H9 (cell line): ENCODE results near the gene MEGF9. TPM values are rescaled to one million over a fixed set of nuclear protein-coding genes. Genes with fewer than 3 reads are reported as not detected.

ENCODE experiments used
- DNase-seq: peaks from one replicate; pipeline ENCODE4 v3.0.0-alpha.2; 2017
- H2AFZ ChIP-seq: one replicate; pipeline ENCODE4 v1.6.1; 2013; ENCODE audit warnings: mild to moderate bottlenecking, low read length, control low read depth, moderate library complexity
- H2AK5ac ChIP-seq: 2 replicates; pipeline ENCODE4 v1.6.1; 2013; ENCODE audit warnings: low read length, control low read depth, mixed read lengths; ENCODE audit not compliant: insufficient read length
- H2BK120ac ChIP-seq: one replicate; pipeline ENCODE4 v1.6.1; 2013; ENCODE audit warnings: low read depth, mild to moderate bottlenecking, low read length, control low read depth, inconsistent platforms; ENCODE audit not compliant: poor library complexity, severe bottlenecking
- H2BK12ac ChIP-seq: 2 replicates; pipeline ENCODE4 v1.6.1; 2013; ENCODE audit warnings: low read length, control low read depth, mixed read lengths, low read depth; ENCODE audit not compliant: insufficient read length
- H2BK15ac ChIP-seq: 2 replicates; pipeline ENCODE4 v1.6.1; 2013; ENCODE audit warnings: low read depth, low read length, control low read depth
- H2BK20ac ChIP-seq: one replicate; pipeline ENCODE4 v1.6.1; 2013; ENCODE audit warnings: low read depth, mild to moderate bottlenecking, low read length, control low read depth, inconsistent platforms; ENCODE audit not compliant: poor library complexity, severe bottlenecking
- H2BK5ac ChIP-seq: 2 replicates; pipeline ENCODE4 v1.6.1; 2013; ENCODE audit warnings: low read length, control low read depth, mixed read lengths; ENCODE audit not compliant: insufficient read length
- H3K14ac ChIP-seq: 2 replicates; pipeline ENCODE4 v1.6.1; 2013; ENCODE audit warnings: low read length, control low read depth; ENCODE audit not compliant: insufficient read depth
- H3K18ac ChIP-seq: 2 replicates; pipeline ENCODE4 v1.6.1; 2013; ENCODE audit warnings: low read depth, mild to moderate bottlenecking, mixed read lengths, low read length, control low read depth; ENCODE audit not compliant: insufficient read length
- H3K23ac ChIP-seq: 2 replicates; pipeline ENCODE4 v1.6.1; 2013; ENCODE audit warnings: low read length, control low read depth, mixed read lengths, low read depth; ENCODE audit not compliant: insufficient read length
- H3K23me2 ChIP-seq: 2 replicates; pipeline ENCODE4 v1.6.1; 2013; ENCODE audit warnings: low read depth, mild to moderate bottlenecking, mixed read lengths, low read length, control low read depth; ENCODE audit not compliant: insufficient read length, poor library complexity, severe bottlenecking
- H3K27ac ChIP-seq: 2 replicates; pipeline ENCODE4 v1.5.1; 2013; ENCODE audit warnings: low read length, control low read depth, mixed read lengths, low read depth; ENCODE audit not compliant: insufficient read length
- H3K27me3 ChIP-seq: 2 replicates; pipeline ENCODE4 v1.6.1; 2013; ENCODE audit warnings: low read length, control low read depth, inconsistent platforms; ENCODE audit not compliant: insufficient read depth
- H3K4ac ChIP-seq: 2 replicates; pipeline ENCODE4 v1.6.1; 2013; ENCODE audit warnings: low read depth, mild to moderate bottlenecking, control low read depth, inconsistent platforms, low read length, moderate library complexity
- H3K4me1 ChIP-seq: 2 replicates; pipeline ENCODE4 v1.6.1; 2013; ENCODE audit warnings: low read length, control low read depth, inconsistent platforms; ENCODE audit not compliant: insufficient read depth
- H3K4me2 ChIP-seq: 2 replicates; pipeline ENCODE4 v1.6.1; 2013; ENCODE audit warnings: low read length, control low read depth, mixed read lengths; ENCODE audit not compliant: insufficient read length, insufficient read depth
- H3K56ac ChIP-seq: 2 replicates; pipeline ENCODE4 v1.6.1; 2013; ENCODE audit warnings: low read depth, mild to moderate bottlenecking, mixed read lengths, low read length, control low read depth; ENCODE audit not compliant: insufficient read length
- H3K79me1 ChIP-seq: 2 replicates; pipeline ENCODE4 v1.6.1; 2013; ENCODE audit warnings: low read depth, mild to moderate bottlenecking, moderate library complexity, low read length, control low read depth, inconsistent platforms; ENCODE audit not compliant: insufficient read depth, poor library complexity, severe bottlenecking
- H3K79me2 ChIP-seq: 2 replicates; pipeline ENCODE4 v1.6.1; 2013; ENCODE audit warnings: low read length, control low read depth, inconsistent platforms; ENCODE audit not compliant: insufficient read depth
- H3K9ac ChIP-seq: 2 replicates; pipeline ENCODE4 v1.6.1; 2013; ENCODE audit warnings: low read length, control low read depth, mixed read lengths; ENCODE audit not compliant: insufficient read length; ENCODE audit errors: extremely low read depth
- H3K9me3 ChIP-seq: one replicate; pipeline ENCODE4 v1.6.1; 2013; ENCODE audit warnings: low read depth, low read length, inconsistent platforms; ENCODE audit not compliant: control insufficient read depth
- H3T11ph ChIP-seq: one replicate; pipeline ENCODE4 v1.6.1; 2013; ENCODE audit warnings: mild to moderate bottlenecking, low read length, control low read depth, inconsistent platforms
- H4K20me1 ChIP-seq: one replicate; pipeline ENCODE4 v1.6.1; 2013; ENCODE audit not compliant: control insufficient read depth, insufficient read length, insufficient read depth
- H4K5ac ChIP-seq: 2 replicates; pipeline ENCODE4 v1.6.1; 2013; ENCODE audit warnings: low read depth, mild to moderate bottlenecking, mixed read lengths, low read length, control low read depth; ENCODE audit not compliant: insufficient read length
- H4K8ac ChIP-seq: replicated peaks from 2 replicates; pipeline ENCODE4 v1.6.1; 2013; ENCODE audit warnings: low read length, control low read depth, mixed read lengths, low read depth; ENCODE audit not compliant: insufficient read length
- H4K91ac ChIP-seq: 2 replicates; pipeline ENCODE4 v1.6.1; 2013; ENCODE audit warnings: low read depth, mild to moderate bottlenecking, moderate library complexity, mixed read lengths, low read length, control low read depth; ENCODE audit not compliant: insufficient read length
- H3K27ac Mint-ChIP-seq, 3 experiments: 2 replicates in 2 of 3; 3 replicates in 1 of 3; pipeline ENCODE4 v1.8.0; 2020 to 2021; ENCODE audit warnings: mixed read lengths in 3 of 3, mild to moderate bottlenecking in 1 of 3, moderate library complexity in 1 of 3
- H3K27me3 Mint-ChIP-seq: 2 replicates; pipeline ENCODE4 v1.8.0; 2021; ENCODE audit warnings: low read depth, mild to moderate bottlenecking, moderate library complexity, mixed read lengths
- H3K36me3 Mint-ChIP-seq, 3 experiments: 2 replicates in 2 of 3; 3 replicates in 1 of 3; pipeline ENCODE4 v1.8.0; 2020 to 2021; ENCODE audit warnings: low read depth in 3 of 3, mixed read lengths in 3 of 3; ENCODE audit not compliant: insufficient read depth in 1 of 3
- H3K4me1 Mint-ChIP-seq, 2 experiments: 2 replicates each; pipeline ENCODE4 v1.8.0; 2020; ENCODE audit warnings: mixed read lengths in 2 of 2
- H3K4me3 Mint-ChIP-seq, 2 experiments: 2 replicates in 1 of 2; 3 replicates in 1 of 2; pipeline ENCODE4 v1.8.0; 2020 to 2021; ENCODE audit warnings: mild to moderate bottlenecking in 2 of 2, mixed read lengths in 2 of 2, moderate library complexity in 1 of 2
- H3K9me3 Mint-ChIP-seq, 2 experiments: 2 replicates in 1 of 2; 3 replicates in 1 of 2; pipeline ENCODE4 v1.8.0; 2020; ENCODE audit warnings: mild to moderate bottlenecking in 2 of 2, mixed read lengths in 2 of 2, moderate library complexity in 1 of 2
- CTCF ChIP-seq: fragments of 200-600 bp; sonication (generic); conservative IDR thresholded peaks from 3 replicates; pipeline ENCODE4 v1.8.0; 2021; ENCODE audit warnings: antibody characterized with exemption, mild to moderate bottlenecking
- WGBS: extraction: QIAGEN DNeasy Blood & Tissue Kit; methylation state at CpG from one replicate; pipeline ENCODE4 v1.1.7; 2013; ENCODE audit warnings: missing lambda C conversion rate, low lambda C conversion rate, mixed read lengths; ENCODE audit not compliant: insufficient read length; ENCODE audit errors: extremely low coverage; 5-methylcytosine and 5-hydroxymethylcytosine counted together
- total RNA-seq: library from RNA; stranded (reverse); gene quantifications from 2 replicates; pipeline ENCODE4 v1.2.1, GENCODE V29; 2021

MEGF9 gene
- total RNA-seq, 1 experiment from 2014 or later, result 0.94 TPM

DNA sequence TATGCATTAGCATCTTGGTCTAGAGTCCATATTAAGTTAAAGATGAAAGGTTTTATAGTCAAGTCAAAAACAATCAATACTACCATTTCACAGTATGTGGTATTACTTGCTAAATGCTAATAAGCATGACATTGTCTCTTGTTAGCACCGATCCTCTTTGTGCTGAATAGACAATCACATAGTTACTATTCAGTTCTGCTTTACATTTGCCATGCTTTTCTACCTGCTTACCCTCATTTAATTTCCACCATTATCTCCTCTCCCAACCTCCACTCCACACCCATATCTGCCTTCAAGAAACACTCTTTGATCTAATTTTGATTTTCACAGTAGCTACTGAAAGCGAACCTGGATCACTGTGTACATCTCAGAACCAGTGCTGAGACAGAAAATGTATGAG, 16.8 kb downstream of the MEGF9 start:
- no peak overlapping the region for H2BK5ac ChIP-seq
- H3K56ac ChIP-seq, result no peak overlapping the region
- H3K27ac ChIP-seq, result no peak overlapping the region
- no peak overlapping the region for H3K4me2 ChIP-seq
- H3K9ac ChIP-seq, result no peak overlapping the region
- no peak overlapping the region for H2AFZ ChIP-seq
- H3K27me3 ChIP-seq, result peaks cover 38% of the 10 kb centered on the region
- H4K20me1 ChIP-seq, result no peaks in the 10 kb centered on the region
- peaks cover 11 to 13% of the 10 kb centered on the region in 2 experiments for H3K4me1 Mint-ChIP-seq
- H2BK12ac ChIP-seq, result no peak overlapping the region
- no peaks in the 10 kb centered on the region for H3K4me1 ChIP-seq
- no peak overlapping the region for H3K14ac ChIP-seq
- DNase-seq, result no peak
- no peak overlapping the region for H3K4me3 Mint-ChIP-seq
- H3K9me3 ChIP-seq, result no peaks in the 10 kb centered on the region
- no CpG with 5 or more reads among the region's 2 CpGs for WGBS
- H3K27me3 Mint-ChIP-seq, result peaks cover 20% of the 10 kb centered on the region
- no peak overlapping the region for H2BK20ac ChIP-seq
- no peak overlapping the region for H3K23ac ChIP-seq
- H3T11ph ChIP-seq, result no peak overlapping the region
- H3K4ac ChIP-seq, result no peak overlapping the region
- no peak overlapping the region for H2BK15ac ChIP-seq
- H2AK5ac ChIP-seq, result no peak overlapping the region
- H3K9me3 Mint-ChIP-seq, result peaks cover 0 to 2% of the 10 kb centered on the region in 2 experiments; a peak in 1 of 5 replicates
- H4K5ac ChIP-seq, result no peak overlapping the region
- H3K36me3 Mint-ChIP-seq, result no peaks in the 10 kb centered on the region
- H3K79me1 ChIP-seq, result no peaks in the 10 kb centered on the region
- H4K91ac ChIP-seq, result no peak overlapping the region
- H4K8ac ChIP-seq, result no peak overlapping the region
- H3K18ac ChIP-seq, result no peak overlapping the region
- H2BK120ac ChIP-seq, result no peak overlapping the region
- no peaks in the 10 kb centered on the region for H3K23me2 ChIP-seq
- no peak overlapping the region for H3K27ac Mint-ChIP-seq
- no peaks in the 10 kb centered on the region for H3K79me2 ChIP-seq
- TF ChIP-seq CTCF, result no peak
